SKM-1 treated with dmso at 0.1 percent for 144 hours (cell line): Measurements from ENCODE around the gene KRT33A.
"Not testable (repeated sequence)": the region's sequence is repeated elsewhere in the genome, so short reads cannot be mapped to it uniquely, and the experiment has no call there.

ENCODE experiments used
- DNase-seq: peaks from one replicate; lab custom pipeline; 2025; ENCODE audit not compliant: unreplicated experiment; lab: John Stamatoyannopoulos, UW

Gene KRT33A

GRCh38 chr17:41366070-41366469 is 15.4 kb upstream of the KRT33A start:
- DNase-seq = no peak

GRCh38 chr17:41363881-41364280 is 13.3 kb upstream of the KRT33A start:
- no peak for DNase-seq

GRCh38 chr17:41360296-41360995 is 9.8 kb upstream of the KRT33A start:
- DNase-seq = no peak

- DNase-seq = peak; percentile 74
These were observed 3.9 kb upstream of the KRT33A start for GRCh38 chr17:41354536-41354935.

- no peak for DNase-seq
These were observed 2.2 kb upstream of the KRT33A start for GRCh38 chr17:41352597-41353366.

GRCh38 chr17:41351177-41351576 is 549 bp upstream of the KRT33A start:
- no peak for DNase-seq

- DNase-seq = no peak
These were observed 2.5 kb downstream of the KRT33A start for GRCh38 chr17:41347869-41348760.

- not testable (repeated sequence) for DNase-seq
These were observed 4.2 kb downstream of the KRT33A start for GRCh38 chr17:41346421-41346820.

- DNase-seq = no peak
These were observed 4.6 kb downstream of the KRT33A start for GRCh38 chr17:41345992-41346391.

- DNase-seq = no peak
These were observed 7.6 kb downstream of the KRT33A start for GRCh38 chr17:41343029-41343428.

- no peak for DNase-seq
These were observed 9.4 kb downstream of the KRT33A start for GRCh38 chr17:41340934-41341861.

GRCh38 chr17:41340494-41340893 is 10.1 kb downstream of the KRT33A start:
- no peak for DNase-seq

GRCh38 chr17:41339571-41340172 is 11.0 kb downstream of the KRT33A start:
- no peak for DNase-seq

GRCh38 chr17:41338961-41339485 is 11.6 kb downstream of the KRT33A start:
- no peak for DNase-seq

- DNase-seq = no peak
These were observed 14.9 kb downstream of the KRT33A start for GRCh38 chr17:41335747-41336146.

GRCh38 chr17:41334385-41335305 is 16.0 kb downstream of the KRT33A start:
- DNase-seq = no peak

GRCh38 chr17:41333836-41334235 is 16.8 kb downstream of the KRT33A start:
- no peak for DNase-seq

GRCh38 chr17:41333098-41333497 is 17.5 kb downstream of the KRT33A start:
- DNase-seq = no peak

- DNase-seq = no peak
These were observed 18.4 kb downstream of the KRT33A start for GRCh38 chr17:41332239-41332638.
